ENCODE data around the gene JAKMIP2.

GRCh38 chr5:147699496-147700088 lies 82.9 kb downstream of the JAKMIP2 start:
- TF ChIP-seq EZH2 (IDR thresholded peaks at IDR 0.05) (no peak), POLR2AphosphoS5 (IDR thresholded peaks at IDR 0.05; ENCODE audit: borderline replicate concordance, low read depth, low read length) (no peak), FOXP2 (optimal IDR thresholded peaks at IDR 0.05; ENCODE audit: control extremely low read depth, extremely low read length, insufficient read depth) (no peak)

Data from SK-N-MC (cell line).